ENCODE data around the gene SLC26A9.
"Not testable (repeated sequence)": the region's sequence is repeated elsewhere in the genome, so short reads cannot be mapped to it uniquely, and the experiment has no call there.

Gene SLC26A9

GRCh38 chr1:205883792-205884191, 59.5 kb downstream of the SLC26A9 start:
- no peaks in the 10 kb centered on the region for H3K79me2 ChIP-seq
- TF ChIP-seq CTCF (IDR thresholded peaks at IDR 0.05) = no peak
- H3K4me3 ChIP-seq (ENCODE audit: low read depth, low read length) = no peak overlapping the region
- H3K27ac ChIP-seq = no peak overlapping the region
- H3K36me3 ChIP-seq (ENCODE audit: control insufficient read depth, insufficient read depth, low read length) = no peaks in the 10 kb centered on the region
- no peak overlapping the region for H3K9ac ChIP-seq
- no peak overlapping the region for H2AFZ ChIP-seq
- H3K4me2 ChIP-seq (ENCODE audit: low read length) = no peak overlapping the region
- H3K27me3 ChIP-seq (ENCODE audit: control insufficient read depth, insufficient read depth, low read length) = no peaks in the 10 kb centered on the region
- H3K9me3 ChIP-seq (ENCODE audit: control insufficient read depth, low read length) = no peaks in the 10 kb centered on the region
- no peaks in the 10 kb centered on the region for H3K4me1 ChIP-seq

GRCh38 chr1:205880923-205881322, 62.3 kb downstream of the SLC26A9 start:
- Histone ChIP-seq H3K4me1 (no peaks in the 10 kb centered on the region), H3K36me3 (ENCODE audit: control insufficient read depth, insufficient read depth, low read length) (no peaks in the 10 kb centered on the region), H3K79me2 (no peaks in the 10 kb centered on the region), H3K4me3 (ENCODE audit: low read depth, low read length) (no peak overlapping the region), H3K4me2 (ENCODE audit: low read length) (no peak overlapping the region), H3K9ac (no peak overlapping the region), H2AFZ (no peak overlapping the region), H3K9me3 (ENCODE audit: control insufficient read depth, low read length) (no peaks in the 10 kb centered on the region), H3K27me3 (ENCODE audit: control insufficient read depth, insufficient read depth, low read length) (no peaks in the 10 kb centered on the region), H3K27ac (no peak overlapping the region)
- no peak for TF ChIP-seq CTCF (IDR thresholded peaks at IDR 0.05)

- Histone ChIP-seq H3K27ac (no peak overlapping the region), H3K4me2 (ENCODE audit: low read length) (no peak overlapping the region), H3K27me3 (ENCODE audit: control insufficient read depth, insufficient read depth, low read length) (no peaks in the 10 kb centered on the region), H3K9ac (no peak overlapping the region), H3K4me1 (no peaks in the 10 kb centered on the region), H2AFZ (no peak overlapping the region), H3K9me3 (ENCODE audit: control insufficient read depth, low read length) (no peaks in the 10 kb centered on the region), H3K79me2 (no peaks in the 10 kb centered on the region), H3K36me3 (ENCODE audit: control insufficient read depth, insufficient read depth, low read length) (no peaks in the 10 kb centered on the region), H3K4me3 (ENCODE audit: low read depth, low read length) (no peak overlapping the region)
- TF ChIP-seq CTCF (IDR thresholded peaks at IDR 0.05) = no peak
These were observed 63.3 kb downstream of the SLC26A9 start for GRCh38 chr1:205879974-205880373.

- Histone ChIP-seq H3K9ac (no peak overlapping the region), H3K27me3 (ENCODE audit: control insufficient read depth, insufficient read depth, low read length) (no peaks in the 10 kb centered on the region), H3K9me3 (ENCODE audit: control insufficient read depth, low read length) (no peaks in the 10 kb centered on the region), H3K4me3 (ENCODE audit: low read depth, low read length) (no peak overlapping the region), H2AFZ (no peak overlapping the region), H3K4me1 (no peaks in the 10 kb centered on the region), H3K27ac (no peak overlapping the region), H3K36me3 (ENCODE audit: control insufficient read depth, insufficient read depth, low read length) (no peaks in the 10 kb centered on the region), H3K4me2 (ENCODE audit: low read length) (no peak overlapping the region), H3K79me2 (no peaks in the 10 kb centered on the region)
- TF ChIP-seq CTCF (IDR thresholded peaks at IDR 0.05) = no peak
These were observed 65.2 kb downstream of the SLC26A9 start for GRCh38 chr1:205878026-205878425.

- not testable (repeated sequence) for H3K4me2 ChIP-seq (ENCODE audit: low read length); H3K9ac ChIP-seq; H3K4me1 ChIP-seq; H3K27ac ChIP-seq; H2AFZ ChIP-seq; H3K27me3 ChIP-seq (ENCODE audit: control insufficient read depth, insufficient read depth, low read length); H3K36me3 ChIP-seq (ENCODE audit: control insufficient read depth, insufficient read depth, low read length); H3K4me3 ChIP-seq (ENCODE audit: low read depth, low read length); H3K9me3 ChIP-seq (ENCODE audit: control insufficient read depth, low read length); H3K79me2 ChIP-seq
These were observed 70.1 kb downstream of the SLC26A9 start for GRCh38 chr1:205873148-205873547.
